PC-9 (cell line): ENCODE data around the gene CHRNB1. TPM values are rescaled to one million over a fixed set of nuclear protein-coding genes. Genes with fewer than 3 reads are reported as not detected.

ENCODE experiments used
- BruUV-seq: library from RNA; stranded (reverse); fragments of 400-500 nt; replicated peaks from 2 replicates; lab custom pipeline; 2021; lab: Mats Ljungman, UMichigan
- CTCF ChIA-PET: fragments of 300-600 bp; sonication (Branson Sonifier 250); formaldehyde crosslinking; loops from one replicate; lab custom pipeline; 2022; ENCODE audit warnings: antibody characterized with exemption; lab: Charles Lee
- POLR2A ChIA-PET: fragments of 300-600 bp; sonication (Branson Sonifier 250); formaldehyde crosslinking; loops from one replicate; lab custom pipeline; 2022; ENCODE audit warnings: antibody characterized with exemption; ENCODE audit not compliant: unreplicated experiment; lab: Charles Lee
- DNase-seq, 2 experiments: peaks; one replicate each; pipeline versions ENCODE4 v3.0.0 to v3.0.0-alpha.2; 2015 to 2022; ENCODE audit warnings: mixed read lengths in 1 of 2
- H2AFZ ChIP-seq: fragments of 200-600 bp; sonication (generic); 2 replicates; pipeline ENCODE4 v1.8.1; 2017; ENCODE audit warnings: antibody characterized with exemption
- H3F3A ChIP-seq: fragments of 200-600 bp; sonication (generic); 2 replicates; pipeline ENCODE4 v1.8.1; 2017; ENCODE audit warnings: antibody characterized with exemption, mild to moderate bottlenecking, low read depth; ENCODE audit not compliant: insufficient read depth
- H3K27ac ChIP-seq: fragments of 200-600 bp; sonication (generic); 2 replicates; pipeline ENCODE4 v1.6.1; 2016; ENCODE audit warnings: mixed run types
- H3K27me3 ChIP-seq: fragments of 200-600 bp; sonication (generic); 2 replicates; pipeline ENCODE4 v1.6.1; 2016; ENCODE audit warnings: low read depth, mixed run types; ENCODE audit not compliant: insufficient read depth
- H3K36me3 ChIP-seq: fragments of 200-600 bp; sonication (generic); 2 replicates; pipeline ENCODE4 v1.6.1; 2016; ENCODE audit warnings: low read depth, mixed run types
- H3K4me1 ChIP-seq: fragments of 200-600 bp; sonication (generic); replicated peaks from 2 replicates; pipeline ENCODE4 v1.6.1; 2016; ENCODE audit warnings: mixed run types; ENCODE audit not compliant: insufficient read depth
- H3K4me2 ChIP-seq: fragments of 200-600 bp; sonication (generic); 2 replicates; pipeline ENCODE4 v1.6.1; 2017; ENCODE audit warnings: mixed run types
- H3K4me3 ChIP-seq: fragments of 200-600 bp; sonication (generic); 2 replicates; pipeline ENCODE4 v1.6.1; 2016; ENCODE audit warnings: mixed run types
- H3K79me2 ChIP-seq: fragments of 200-600 bp; sonication (generic); 2 replicates; pipeline ENCODE4 v1.6.1; 2017; ENCODE audit warnings: low read depth, mixed run types
- H3K9me2 ChIP-seq: fragments of 200-600 bp; sonication (generic); 2 replicates; pipeline ENCODE4 v1.8.1; 2017; ENCODE audit warnings: mild to moderate bottlenecking; ENCODE audit not compliant: insufficient read depth
- H3K9me3 ChIP-seq: fragments of 200-600 bp; sonication (generic); 2 replicates; pipeline ENCODE4 v1.8.1; 2016; ENCODE audit warnings: low read depth; ENCODE audit not compliant: insufficient read depth
- H4K20me1 ChIP-seq: fragments of 200-600 bp; sonication (generic); 2 replicates; pipeline ENCODE4 v1.8.1; 2017; ENCODE audit not compliant: insufficient read depth
- CTCF ChIP-seq: fragments of 200-600 bp; sonication (generic); conservative IDR thresholded peaks from 2 replicates; pipeline ENCODE4 v1.6.1; 2017; ENCODE audit warnings: mixed run types, antibody characterized with exemption, mild to moderate bottlenecking, moderate library complexity
- EZH2 ChIP-seq: fragments of 200-600 bp; sonication (generic); IDR thresholded peaks from 2 replicates; pipeline ENCODE4 v1.8.0; 2017; ENCODE audit warnings: antibody characterized with exemption, low read depth
- intact Hi-C: fragments of 100-400 bp; cut with micrococcal nuclease; formaldehyde crosslinking; loops from one replicate; pipeline ENCODE4 v1.10.0; 2022; ENCODE audit not compliant: unreplicated experiment
- total RNA-seq: library from RNA; stranded (reverse); gene quantifications from 2 replicates; pipeline ENCODE4 v1.2.3, GENCODE V29; 2021

CHRNB1 gene
- total RNA-seq, 1 experiment from 2014 or later = 53.4 TPM

- Histone ChIP-seq H3K79me2 (no peaks in the 10 kb centered on the region), H4K20me1 (no peaks in the 10 kb centered on the region), H2AFZ (no peak overlapping the region), H3K36me3 (no peaks in the 10 kb centered on the region), H3K27ac (no peak overlapping the region), H3K4me1 (no peaks in the 10 kb centered on the region), H3K27me3 (no peaks in the 10 kb centered on the region), H3K4me2 (no peak overlapping the region), H3K4me3 (no peak overlapping the region), H3K9me3 (no peaks in the 10 kb centered on the region), H3F3A (no peaks in the 10 kb centered on the region), H3K9me2 (no peaks in the 10 kb centered on the region)
- TF ChIP-seq CTCF (no peak), EZH2 (no peak)
- intact Hi-C loops = no loop called here
- POLR2A ChIA-PET = no interaction called here
- CTCF ChIA-PET = no interaction called here
- no peak for DNase-seq
- no TSS peak for BruUV-seq
These were observed 18.5 kb upstream of the CHRNB1 start for GRCh38 chr17:7426203-7426863.

- no peaks in the 10 kb centered on the region for H4K20me1 ChIP-seq
- H3K79me2 ChIP-seq = no peaks in the 10 kb centered on the region
- no peak for DNase-seq
- H3K36me3 ChIP-seq = no peaks in the 10 kb centered on the region
- no TSS peak for BruUV-seq
- H3K9me2 ChIP-seq = no peaks in the 10 kb centered on the region
- no peak overlapping the region for H3K27ac ChIP-seq
- H3K4me1 ChIP-seq = no peaks in the 10 kb centered on the region
- no peak overlapping the region for H3K4me3 ChIP-seq
- H3K9me3 ChIP-seq = no peaks in the 10 kb centered on the region
- H2AFZ ChIP-seq = no peak overlapping the region
- no peaks in the 10 kb centered on the region for H3K27me3 ChIP-seq
- no peaks in the 10 kb centered on the region for H3F3A ChIP-seq
- CTCF ChIA-PET = no interaction called here
- POLR2A ChIA-PET = no interaction called here
- TF ChIP-seq CTCF (no peak), EZH2 (no peak)
- H3K4me2 ChIP-seq = no peak overlapping the region
- intact Hi-C loops = no loop called here
These were observed 17.9 kb upstream of the CHRNB1 start for GRCh38 chr17:7426896-7427489.

GRCh38 chr17:7427549-7427948, 17.3 kb upstream of the CHRNB1 start:
- ChIA-PET POLR2A (no interaction called here), CTCF (no interaction called here)
- H3K79me2 ChIP-seq = no peaks in the 10 kb centered on the region
- no TSS peak for BruUV-seq
- no peak overlapping the region for H3K4me3 ChIP-seq
- H3K4me2 ChIP-seq = no peak overlapping the region
- TF ChIP-seq EZH2 (no peak), CTCF (no peak)
- H3K9me3 ChIP-seq = no peaks in the 10 kb centered on the region
- no peaks in the 10 kb centered on the region for H3K36me3 ChIP-seq
- DNase-seq = no peak
- intact Hi-C loops = no loop called here
- H3K4me1 ChIP-seq = no peaks in the 10 kb centered on the region
- no peak overlapping the region for H2AFZ ChIP-seq
- no peaks in the 10 kb centered on the region for H3K9me2 ChIP-seq
- no peak overlapping the region for H3K27ac ChIP-seq
- no peaks in the 10 kb centered on the region for H4K20me1 ChIP-seq
- no peaks in the 10 kb centered on the region for H3F3A ChIP-seq
- no peaks in the 10 kb centered on the region for H3K27me3 ChIP-seq
